ENCODE results near the gene RPS24.
"Not testable (repeated sequence)": the region's sequence is repeated elsewhere in the genome, so short reads cannot be mapped to it uniquely, and the experiment has no call there.

RPS24 gene

DNA sequence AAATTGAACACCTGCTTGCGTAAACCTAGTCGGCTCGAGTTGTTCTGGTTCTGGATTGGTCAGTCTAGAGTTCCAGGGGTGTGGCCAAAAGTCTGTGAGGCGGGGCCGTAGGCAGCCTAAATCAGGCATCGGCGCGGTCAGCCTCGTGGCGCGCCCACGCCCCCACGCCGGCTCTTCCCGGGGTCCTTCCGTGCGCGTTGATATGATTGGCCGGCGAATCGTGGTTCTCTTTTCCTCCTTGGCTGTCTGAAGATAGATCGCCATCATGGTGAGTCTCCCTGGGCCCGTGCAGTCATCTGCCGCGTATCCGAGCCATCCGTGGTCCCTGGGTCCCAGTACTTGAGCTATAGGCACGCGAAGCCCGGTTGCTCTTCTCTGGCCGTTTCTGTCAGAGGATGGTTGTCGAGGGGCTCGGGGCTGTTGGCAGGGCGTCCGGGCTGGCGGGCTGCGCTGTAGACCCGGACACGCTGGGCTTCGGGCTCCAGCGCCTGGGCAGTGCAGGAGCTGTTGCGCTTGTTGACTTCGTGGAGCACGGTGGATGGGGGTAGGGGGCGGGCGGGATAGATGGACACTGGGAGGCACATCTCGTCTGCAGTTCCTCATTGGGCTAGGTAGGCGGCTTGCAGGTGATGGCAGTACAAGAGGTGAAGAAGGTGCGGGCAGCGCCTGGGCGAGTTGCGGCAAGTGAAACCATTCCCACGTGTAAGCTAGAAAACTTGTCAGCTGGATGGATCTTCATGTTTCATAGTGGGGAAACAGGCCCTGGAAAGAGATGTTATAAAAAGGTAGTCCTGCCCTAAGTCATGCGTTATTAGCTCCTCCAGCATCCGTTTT lies at the start of gene RPS24:
Gene RPS24, plus strand, starts transcription at position 227 of the 834 bp plus-strand sequence. Its CDS starts 39 bp downstream, at position 266.
- DNase-seq = peak; percentile 98

DNA sequence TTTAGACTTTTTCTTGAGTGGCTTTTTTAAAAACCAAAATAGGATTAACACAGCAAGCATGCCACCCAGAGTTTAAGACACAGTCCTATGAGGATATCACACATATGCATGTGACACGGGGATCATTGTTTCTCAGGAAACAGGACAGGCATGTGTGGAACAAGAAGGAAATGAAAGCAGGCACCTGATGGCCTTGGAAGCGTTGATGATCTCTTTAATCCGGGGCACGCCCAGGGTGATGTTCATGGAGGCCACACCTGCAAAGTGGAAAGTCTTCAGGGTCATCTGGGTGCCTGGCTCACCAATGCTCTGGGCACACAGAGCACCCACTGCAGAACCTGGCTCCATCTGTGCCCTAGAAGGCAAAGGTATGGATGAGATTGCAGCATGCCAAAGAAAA lies 48.7 kb upstream of the RPS24 start:
- DNase-seq = no peak

DNA sequence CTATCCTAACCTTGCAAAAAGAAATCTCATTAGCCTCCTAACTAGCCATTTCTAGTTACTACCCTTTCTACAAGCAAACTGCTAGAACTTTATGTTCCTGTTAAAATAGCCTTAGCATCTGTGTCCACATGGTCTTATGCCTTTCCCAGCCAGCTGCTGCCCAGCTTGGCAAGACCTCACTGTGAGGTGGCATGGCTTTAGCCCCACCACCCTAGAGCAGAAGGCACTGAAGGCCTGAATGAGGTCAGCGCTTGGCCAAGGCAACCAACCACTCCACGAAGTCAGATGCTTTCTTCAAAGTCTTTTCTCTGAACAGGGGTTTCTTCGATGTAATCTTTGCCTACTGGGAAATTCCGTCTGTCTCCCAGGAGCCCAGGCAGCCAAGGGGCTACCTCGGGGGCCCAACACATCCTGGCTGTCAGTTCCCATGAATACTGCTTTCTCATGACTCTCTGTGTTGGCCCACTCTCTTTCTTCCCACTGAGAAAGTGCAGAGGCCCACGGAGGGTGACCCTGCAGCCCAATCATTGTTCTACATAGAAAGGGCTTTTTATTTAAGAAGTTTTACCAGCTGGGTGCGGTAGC lies 45.9 kb upstream of the RPS24 start:
- no peak for DNase-seq

DNA sequence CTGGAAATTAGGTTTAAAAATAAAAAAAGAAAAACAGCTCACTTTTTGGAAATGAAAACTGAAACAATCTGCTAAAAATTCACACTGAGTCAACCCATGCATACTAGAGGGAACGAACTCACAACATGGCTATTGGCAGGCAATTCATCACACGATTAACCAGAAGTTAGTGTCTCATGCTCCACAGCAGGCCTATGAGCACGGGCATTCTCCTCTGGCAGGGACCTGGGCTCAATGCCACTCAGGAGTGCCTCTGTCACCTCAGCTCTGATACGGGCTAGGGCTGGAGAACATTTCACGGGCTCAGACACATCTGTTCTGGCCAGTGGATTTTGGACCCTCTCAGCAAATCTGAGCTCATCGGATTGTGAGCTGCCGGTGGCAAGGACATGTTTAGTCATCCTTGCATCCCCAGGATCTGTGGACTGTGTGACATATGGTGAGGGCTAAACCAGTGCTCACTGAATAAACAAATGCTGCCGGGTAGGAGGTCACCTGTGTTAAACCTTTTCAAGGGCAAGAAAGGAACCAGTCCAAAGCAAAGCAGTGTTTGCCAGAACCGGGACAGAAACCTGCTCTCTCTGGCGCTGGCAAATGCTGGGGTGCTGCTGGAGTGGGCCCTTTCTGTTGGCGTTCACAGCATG lies 44.5 kb upstream of the RPS24 start:
- DNase-seq = no peak

DNA sequence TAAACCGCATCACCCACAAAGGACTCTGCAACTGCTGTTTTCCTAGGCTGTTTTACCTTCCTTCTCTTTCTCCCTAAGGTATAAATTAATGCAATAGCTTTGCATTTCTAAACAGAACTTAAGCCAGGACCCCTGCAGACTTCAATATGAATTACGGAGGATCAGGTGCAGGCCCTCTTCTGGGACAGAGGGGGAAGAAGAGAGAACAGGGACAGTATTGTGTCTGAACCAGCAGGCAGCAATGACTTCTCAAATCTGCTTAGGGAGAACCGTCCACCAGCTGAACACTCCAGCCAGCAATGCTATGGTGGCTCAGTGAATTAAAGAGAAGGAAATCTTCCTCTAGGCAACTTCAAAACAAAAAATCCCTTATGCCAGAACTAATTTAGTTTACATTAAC lies 40.0 kb upstream of the RPS24 start:
- no peak for DNase-seq

DNA sequence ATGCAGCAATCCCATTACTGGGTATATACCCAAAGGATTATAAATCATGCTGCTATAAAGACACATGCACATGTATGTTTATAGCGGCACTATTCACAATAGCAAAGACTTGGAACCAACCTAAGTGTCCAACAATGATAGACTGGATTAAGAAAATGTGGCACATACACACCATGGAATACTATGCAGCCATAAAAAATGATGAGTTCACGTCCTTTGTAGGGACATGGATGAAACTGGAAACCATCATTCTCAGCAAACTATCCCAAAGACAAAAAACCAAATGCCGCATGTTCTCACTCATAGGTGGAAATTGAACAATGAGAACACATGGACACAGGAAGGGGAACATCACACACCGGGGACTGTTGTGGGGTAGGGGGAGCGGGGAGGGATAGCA lies 34.9 kb upstream of the RPS24 start:
- DNase-seq = not testable (repeated sequence)

DNA sequence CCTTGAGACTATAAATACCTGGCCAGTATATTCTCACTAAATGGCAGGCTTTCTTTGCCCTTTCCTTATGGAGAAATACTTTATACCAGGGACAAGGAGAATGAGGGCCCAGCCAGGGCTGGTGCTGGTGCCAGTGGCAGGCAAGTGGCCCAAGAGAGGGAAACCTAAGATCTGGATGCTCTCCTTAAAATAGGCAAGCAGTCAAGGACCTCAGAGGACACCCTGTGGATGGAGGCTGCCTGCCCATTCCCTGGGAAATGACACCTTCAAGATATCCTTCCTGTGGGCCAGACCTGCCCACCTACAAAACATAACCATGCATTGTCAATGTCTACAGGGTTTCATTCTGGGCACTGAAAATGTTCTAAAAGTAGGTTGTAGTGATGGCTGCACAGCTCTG lies 33.5 kb upstream of the RPS24 start:
- DNase-seq = no peak

DNA sequence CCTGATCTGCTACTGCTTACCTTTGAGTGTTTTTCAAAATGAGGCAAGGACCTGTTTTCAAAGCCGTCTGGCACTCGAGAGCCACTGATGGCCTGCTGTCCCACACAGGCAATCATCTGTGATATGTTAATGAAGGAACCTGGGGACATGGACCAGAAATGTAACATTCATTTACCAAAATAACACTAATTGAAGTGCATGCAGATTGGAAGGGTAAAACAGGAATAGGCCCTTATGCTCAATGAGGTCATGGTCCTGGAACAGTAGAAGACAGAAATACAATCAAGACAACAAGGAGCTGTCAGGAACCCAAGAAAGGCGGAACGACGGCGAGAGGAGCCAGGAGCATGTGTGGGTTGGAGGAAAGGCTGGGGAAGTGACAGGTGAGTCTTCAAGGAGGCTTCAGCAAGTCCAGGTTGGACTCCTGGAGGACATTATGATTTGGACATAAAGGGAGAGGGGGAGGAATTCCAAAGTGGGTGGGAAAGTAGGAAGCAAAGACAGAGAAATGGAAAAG lies 32.6 kb upstream of the RPS24 start:
- no peak for DNase-seq

DNA sequence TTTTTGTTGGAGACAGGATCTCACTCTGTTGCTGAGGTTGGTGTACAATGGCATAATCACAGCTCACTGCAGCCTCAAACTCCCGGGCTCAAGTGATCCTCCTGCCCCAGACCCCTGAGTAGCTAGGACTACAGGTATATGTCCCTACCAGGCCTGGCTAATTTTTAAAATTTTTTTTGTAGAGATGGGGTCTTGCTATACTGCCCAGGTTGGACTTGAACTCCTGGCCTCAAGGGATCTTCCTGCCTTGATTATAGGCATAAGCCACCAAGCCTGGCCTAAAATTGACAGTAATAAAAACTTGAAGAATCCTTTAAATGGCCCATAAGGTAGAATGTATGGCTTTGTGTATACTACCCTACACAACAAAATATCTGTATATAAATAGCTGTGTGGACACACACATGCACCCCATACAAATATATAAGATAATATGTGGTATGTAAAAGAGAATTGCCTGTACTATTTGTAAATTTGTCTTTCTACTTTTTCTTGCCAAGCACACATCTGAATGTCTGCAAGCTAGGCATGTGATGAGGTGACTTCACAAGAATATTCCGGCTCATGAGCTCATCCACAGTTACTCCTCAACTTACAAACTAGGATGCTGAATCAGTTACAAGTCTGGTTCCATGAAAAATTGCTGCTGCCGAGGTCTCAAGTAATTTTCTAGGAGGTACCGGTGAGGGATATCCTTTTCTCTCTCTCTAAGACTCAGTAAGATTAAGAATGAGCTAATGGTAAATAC lies 30.9 kb upstream of the RPS24 start:
- DNase-seq = no peak

DNA sequence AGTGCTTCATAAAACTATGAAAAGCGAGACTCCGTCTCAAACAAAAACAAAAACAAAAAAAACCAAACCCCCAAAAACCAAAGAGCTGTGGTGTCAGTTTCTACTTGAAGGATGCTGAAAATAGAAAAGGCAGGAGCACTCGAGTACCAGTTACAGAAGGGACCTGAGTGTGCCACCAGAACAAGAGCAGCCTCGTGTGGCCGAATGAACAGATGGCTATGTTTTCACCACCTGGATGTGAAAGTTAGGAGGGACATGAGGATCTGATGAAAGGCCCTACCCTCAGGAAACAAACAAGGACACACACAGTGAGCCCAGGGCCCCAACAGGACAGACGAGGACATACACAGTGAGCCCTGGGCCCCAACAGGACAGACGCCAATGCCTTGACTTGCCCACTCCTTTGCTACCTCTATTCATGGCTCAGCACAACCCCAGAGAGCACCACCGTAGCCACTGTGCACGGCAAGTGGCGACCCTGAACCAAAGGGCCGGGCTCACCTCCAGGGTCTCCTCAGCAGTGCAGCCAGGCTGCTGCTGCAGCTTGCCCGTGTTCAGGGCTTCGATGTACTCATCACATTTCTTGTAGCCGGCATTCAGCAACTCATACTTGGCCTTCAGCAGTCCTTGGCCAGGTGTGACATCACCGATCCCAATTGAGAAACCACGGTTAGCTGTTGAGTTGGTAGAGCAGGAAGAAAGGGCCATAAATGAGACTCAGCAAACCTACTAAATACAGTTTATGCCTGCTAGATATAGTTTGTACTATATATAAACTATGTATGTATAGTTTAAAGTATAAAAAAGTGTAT lies 29.2 kb upstream of the RPS24 start:
- no peak for DNase-seq

DNA sequence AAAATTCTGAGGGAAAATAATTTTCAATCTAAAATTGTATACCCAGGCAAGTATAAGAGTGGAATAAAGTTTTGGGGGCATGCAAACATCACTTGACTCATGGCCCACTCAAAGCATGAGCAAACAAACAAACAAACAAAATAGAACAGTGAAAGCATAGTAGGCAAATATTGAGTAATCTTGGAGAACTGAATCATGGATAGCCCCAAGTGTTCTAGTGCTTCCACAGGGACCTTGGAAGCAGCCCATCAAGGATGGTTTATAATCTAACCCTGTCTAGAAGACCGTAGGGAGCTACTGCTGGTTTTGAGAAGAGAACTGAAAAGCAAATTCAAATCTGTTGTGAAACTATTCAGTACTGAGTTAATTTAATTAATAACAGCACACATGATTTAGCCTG lies 26.5 kb upstream of the RPS24 start:
- no peak for DNase-seq

DNA sequence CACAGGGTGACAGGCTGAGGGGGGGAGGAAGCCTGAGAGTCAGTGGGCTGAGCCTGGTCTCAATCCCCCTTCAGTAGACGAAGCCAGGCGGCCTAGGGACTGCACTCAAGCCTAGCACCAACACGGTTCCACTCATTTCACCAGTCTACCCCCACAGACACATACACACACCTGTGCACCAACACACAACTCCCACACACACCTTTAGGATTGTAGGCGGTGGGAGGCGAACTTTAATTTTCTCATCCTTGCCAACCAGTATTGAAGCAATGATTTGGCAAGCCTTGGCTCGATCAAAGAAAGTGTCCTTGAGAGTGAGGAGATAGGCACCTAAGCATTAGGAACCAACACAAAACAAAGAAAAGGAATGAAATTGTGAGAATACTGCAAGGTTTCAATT lies 24.0 kb upstream of the RPS24 start:
- no peak for DNase-seq

DNA sequence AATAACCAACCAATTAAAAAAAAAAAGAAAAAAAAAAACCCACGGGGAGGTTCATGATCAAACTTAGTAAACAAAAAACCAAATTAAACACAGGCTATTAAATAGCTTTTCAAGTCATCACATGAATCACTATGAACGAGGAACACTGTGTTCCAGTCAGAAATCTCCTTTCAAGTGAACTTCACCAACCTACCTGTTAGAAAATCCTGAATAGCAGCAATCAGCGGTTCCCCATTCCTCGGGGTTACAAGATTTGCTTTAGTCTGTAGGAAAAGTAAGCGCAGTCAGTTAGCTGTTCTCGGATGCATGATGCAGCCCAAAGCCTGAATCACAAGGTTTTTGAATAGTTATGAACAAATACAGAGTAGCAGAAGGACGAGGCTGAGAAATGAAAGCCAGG lies 23.4 kb upstream of the RPS24 start:
- no peak for DNase-seq

DNA sequence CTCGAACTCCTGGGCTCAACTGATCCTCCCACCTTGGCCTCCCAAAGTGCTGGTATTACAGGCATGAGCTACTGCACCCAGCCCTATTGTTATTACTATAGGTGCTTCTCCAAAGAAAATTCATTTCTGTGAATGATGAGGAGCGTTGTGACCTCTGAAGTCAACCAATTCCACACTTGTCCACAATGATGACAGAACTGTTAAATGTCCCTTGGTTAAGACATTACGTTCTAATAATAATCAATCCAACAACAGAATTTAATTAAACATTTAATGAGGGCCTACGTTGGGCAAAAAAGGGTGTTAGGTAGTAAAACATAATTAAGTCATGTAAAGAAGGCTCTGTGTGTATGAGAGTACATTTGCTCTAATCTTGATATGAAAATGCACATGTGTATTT lies 22.6 kb upstream of the RPS24 start:
- no peak for DNase-seq

DNA sequence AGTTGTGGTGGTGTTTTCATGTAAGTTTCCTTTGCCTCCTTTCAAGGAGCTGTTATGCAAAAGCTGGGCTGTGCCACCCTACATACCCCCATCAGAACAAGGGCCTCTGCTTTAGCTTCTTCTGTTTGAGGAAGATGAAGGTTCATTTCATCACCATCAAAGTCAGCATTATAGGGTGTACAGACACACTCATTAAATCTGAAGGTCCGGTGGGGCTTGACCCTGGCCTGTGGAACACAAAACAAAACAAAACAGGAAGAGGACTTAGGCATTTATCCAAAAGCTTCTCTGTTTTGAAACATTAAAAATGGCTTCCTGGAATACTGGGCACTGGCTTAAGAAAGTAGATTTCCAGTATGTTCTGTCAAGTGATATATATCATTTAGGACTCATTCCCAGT lies 20.1 kb upstream of the RPS24 start:
- DNase-seq = no peak

DNA sequence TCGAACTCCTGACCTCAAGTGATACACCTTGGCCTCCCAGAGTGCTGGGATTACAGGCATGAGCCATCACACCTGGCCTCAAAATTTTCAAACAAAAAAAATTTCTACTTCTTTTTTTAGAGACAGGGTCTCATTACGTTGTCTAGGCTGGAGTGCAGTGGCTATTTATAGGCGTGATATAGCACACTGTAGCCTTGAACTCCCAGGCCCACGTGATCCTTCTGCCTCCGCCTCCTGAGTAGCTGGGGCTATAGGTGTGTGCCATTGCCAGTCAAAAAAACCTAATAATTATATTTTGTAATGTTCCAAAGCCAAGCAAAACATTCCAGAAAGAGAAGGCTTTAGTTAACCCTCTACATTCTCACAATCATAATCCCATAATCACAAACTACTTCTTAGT lies 18.1 kb upstream of the RPS24 start:
- DNase-seq = no peak

DNA sequence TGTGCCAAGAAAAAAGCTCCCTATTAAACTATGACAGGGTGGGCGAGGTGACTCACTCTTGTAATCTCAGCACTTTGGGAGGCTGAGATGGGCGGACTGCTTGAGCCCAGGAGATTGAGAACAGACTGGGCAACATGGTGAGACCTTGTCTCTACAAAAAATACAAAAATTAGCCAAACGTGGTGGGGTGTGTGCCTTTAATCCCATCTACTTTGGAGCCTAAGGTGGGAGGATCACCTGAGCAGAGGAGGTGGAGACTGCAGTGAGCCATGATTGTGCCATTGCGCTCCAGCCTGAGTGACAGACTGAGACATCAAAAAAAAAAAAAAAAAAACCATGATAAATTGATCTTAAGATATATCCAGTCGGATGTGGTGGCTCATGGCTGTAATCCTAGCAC lies 15.8 kb upstream of the RPS24 start:
- no peak for DNase-seq

DNA sequence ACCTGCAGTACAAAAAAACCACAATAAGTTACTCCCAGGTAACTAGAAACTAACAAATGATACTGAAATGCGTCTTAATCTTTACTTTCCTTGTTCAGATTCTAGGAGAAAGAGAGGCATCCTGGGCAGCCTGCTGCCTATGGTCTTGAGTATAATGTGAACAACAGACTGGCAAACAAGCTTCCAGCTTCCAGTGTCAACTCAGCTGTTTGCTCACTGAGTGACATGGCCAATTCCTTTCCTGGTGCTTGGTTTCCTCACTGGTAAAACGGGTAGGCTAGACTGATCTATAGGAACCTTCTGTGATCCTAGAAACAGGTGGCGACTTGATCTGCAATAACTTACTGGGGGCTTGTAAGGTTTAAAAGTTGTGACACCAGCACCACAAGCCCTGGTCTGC lies 14.4 kb upstream of the RPS24 start:
- no peak for DNase-seq

DNA sequence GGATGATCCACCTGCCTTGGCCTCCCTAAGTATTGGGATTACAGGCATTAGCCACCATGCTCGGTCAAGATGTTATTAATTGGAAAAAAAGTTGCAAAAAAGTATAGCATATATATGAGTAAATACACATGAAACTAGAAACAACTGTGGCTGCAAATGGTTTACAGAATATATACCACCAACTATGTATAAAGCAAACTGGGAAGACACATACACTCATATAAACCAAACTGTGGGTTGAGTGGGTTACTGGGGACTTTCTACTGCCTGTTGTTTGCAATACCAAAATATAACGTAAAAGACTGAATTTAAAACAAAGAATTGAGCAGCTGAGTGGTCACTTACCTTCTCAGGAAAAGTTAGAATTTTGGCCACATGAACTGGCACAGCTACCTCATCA lies 12.5 kb upstream of the RPS24 start:
- DNase-seq = no peak

DNA sequence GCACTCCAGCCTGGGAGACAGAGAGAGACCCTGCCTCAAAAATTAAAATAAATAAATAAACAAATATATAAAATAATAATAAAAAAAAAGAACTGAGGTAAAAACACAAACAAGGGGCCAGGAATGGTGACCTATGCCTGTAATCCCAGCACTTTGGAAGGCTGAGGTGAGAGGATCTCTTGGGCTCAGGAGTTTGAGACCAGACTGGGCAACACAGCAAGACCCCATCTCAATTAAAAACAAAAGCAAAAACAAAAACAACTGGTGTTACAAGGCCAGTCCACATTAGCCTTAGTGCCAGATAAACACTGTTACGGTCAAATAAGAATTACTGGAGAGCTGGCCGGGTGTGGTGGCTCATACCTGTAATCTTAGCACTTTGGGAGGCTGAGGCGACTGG lies 9.9 kb upstream of the RPS24 start:
- no peak for DNase-seq

DNA sequence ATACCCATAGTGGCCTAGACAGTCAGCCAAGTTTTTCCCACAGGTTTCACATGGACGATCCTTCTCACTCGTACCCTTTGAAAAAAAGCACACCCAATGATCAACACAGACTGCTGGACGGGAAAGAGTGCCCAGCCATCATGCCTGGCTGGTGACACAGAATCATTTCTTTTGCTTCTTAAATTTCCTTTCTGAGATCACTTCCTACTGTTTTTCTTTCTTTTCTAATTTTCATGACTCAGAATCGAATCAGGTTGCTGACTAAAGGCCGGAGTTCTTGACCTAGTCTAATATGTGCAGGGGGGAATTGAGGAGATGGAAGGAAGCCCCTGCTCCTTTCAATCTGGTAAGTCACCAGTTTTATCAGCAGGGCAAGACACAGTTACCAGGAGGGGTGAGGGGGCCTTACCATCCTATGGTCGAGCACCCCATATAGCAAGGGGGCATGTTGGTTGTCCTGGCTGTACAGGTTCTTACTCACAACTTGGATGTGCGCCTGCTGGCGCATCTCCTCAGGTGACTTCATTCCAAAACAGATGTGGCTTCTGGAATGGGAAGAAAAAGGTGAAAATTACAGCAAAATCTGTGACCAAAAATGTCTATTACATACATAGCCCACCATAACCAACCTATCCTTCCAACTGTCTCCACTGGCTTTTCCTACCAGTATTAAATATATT lies 7.8 kb upstream of the RPS24 start:
- no peak for DNase-seq

Data from NCI-H146 (cell line).